Hepatocyte (in vitro differentiated cells): Measurements from ENCODE around the gene FGF1. TPM values are rescaled to one million over a fixed set of nuclear protein-coding genes. Genes with fewer than 3 reads are reported as not detected.

Experiments used
- DNase-seq: peaks from one replicate; pipeline ENCODE4 v3.0.0-alpha.2; 2016; ENCODE audit warnings: low spot score
- H2AFZ ChIP-seq: fragments of 200-600 bp; sonication (generic); 2 replicates; pipeline ENCODE4 v1.6.0; 2016; ENCODE audit warnings: antibody characterized with exemption, mild to moderate bottlenecking
- H3K27ac ChIP-seq: fragments of 200-600 bp; sonication (generic); 2 replicates; pipeline ENCODE4 v1.5.1; 2016; ENCODE audit warnings: mild to moderate bottlenecking
- H3K27me3 ChIP-seq: fragments of 200-600 bp; sonication (generic); 2 replicates; pipeline ENCODE4 v1.6.1; 2016
- H3K36me3 ChIP-seq: fragments of 200-600 bp; sonication (generic); replicated peaks from 2 replicates; pipeline ENCODE4 v1.5.1; 2016; ENCODE audit warnings: low read depth; ENCODE audit not compliant: insufficient read depth
- H3K4me1 ChIP-seq: fragments of 200-600 bp; sonication (generic); 2 replicates; pipeline ENCODE4 v1.5.1; 2016; ENCODE audit warnings: mild to moderate bottlenecking, moderate library complexity; ENCODE audit not compliant: insufficient read depth
- H3K4me2 ChIP-seq: fragments of 200-600 bp; sonication (generic); 2 replicates; pipeline ENCODE4 v1.6.0; 2016
- H3K4me3 ChIP-seq: fragments of 200-600 bp; sonication (generic); 2 replicates; pipeline ENCODE4 v1.5.1; 2016; ENCODE audit warnings: mild to moderate bottlenecking
- H3K79me2 ChIP-seq: fragments of 200-600 bp; sonication (generic); 2 replicates; pipeline ENCODE4 v1.6.0; 2017; ENCODE audit warnings: mild to moderate bottlenecking
- H3K9me2 ChIP-seq: fragments of 200-600 bp; sonication (generic); replicated peaks from 2 replicates; pipeline ENCODE4 v1.6.0; 2017; ENCODE audit warnings: mild to moderate bottlenecking; ENCODE audit not compliant: insufficient read depth
- H3K9me3 ChIP-seq: fragments of 200-600 bp; sonication (generic); 2 replicates; pipeline ENCODE4 v1.5.1; 2016; ENCODE audit warnings: low read depth, mild to moderate bottlenecking
- H4K20me1 ChIP-seq: fragments of 200-600 bp; sonication (generic); 2 replicates; pipeline ENCODE4 v1.6.0; 2016; ENCODE audit warnings: mild to moderate bottlenecking; ENCODE audit not compliant: insufficient read depth, poor library complexity, severe bottlenecking
- CTCF ChIP-seq: fragments of 200-600 bp; sonication (generic); IDR thresholded peaks from 2 replicates; pipeline ENCODE4 v1.5.1; 2016; ENCODE audit warnings: antibody characterized with exemption, mild to moderate bottlenecking; ENCODE audit not compliant: poor library complexity
- EZH2 ChIP-seq: fragments of 200-600 bp; sonication (generic); IDR thresholded peaks from 2 replicates; pipeline ENCODE4 v1.6.1; 2016; ENCODE audit warnings: antibody characterized with exemption, mild to moderate bottlenecking, borderline replicate concordance
- EZH2phosphoT487 ChIP-seq: fragments of 200-600 bp; sonication (generic); IDR thresholded peaks from one replicate; pipeline ENCODE4 v1.6.1; 2018; ENCODE audit warnings: antibody characterized with exemption, mild to moderate bottlenecking, low read depth, moderate library complexity; ENCODE audit not compliant: unreplicated experiment, severe bottlenecking
- WGBS: methylation state at CpG from one replicate; pipeline ENCODE4 v1.1.6; 2016; ENCODE audit warnings: low lambda C conversion rate; ENCODE audit errors: missing lambda C conversion rate; 5-methylcytosine and 5-hydroxymethylcytosine counted together
- polyA plus RNA-seq: library from polyadenylated mRNA; unstranded; fragments of >200 nt; fragmentation: Nextera tagmentation; extraction: Ambion mirVana; gene quantifications from 2 replicates; pipeline ENCODE4 v1.2.1, GENCODE V29; 2016
- total RNA-seq: library from RNA; depleted of rRNA; stranded (reverse); fragments of >200 nt; gene quantifications from 2 replicates; pipeline ENCODE4 v1.2.3, GENCODE V29; 2014

FGF1 gene
- total and polyA plus RNA-seq, 2 experiments from 2014 or later: 0.23 to 0.27 TPM

GRCh38 chr5:142717582-142718215 lies 31.8 kb upstream of the FGF1 start:
- TF ChIP-seq EZH2 (no peak), CTCF (peak; percentile 66)
- Histone ChIP-seq H2AFZ (no peak overlapping the region), H3K4me2 (no peak overlapping the region), H3K27me3 (peaks cover 3% of the 10 kb centered on the region), H3K4me1 (peaks cover 10% of the 10 kb centered on the region), H3K27ac (no peak overlapping the region), H3K4me3 (no peak overlapping the region), H4K20me1 (no peaks in the 10 kb centered on the region), H3K79me2 (no peaks in the 10 kb centered on the region), H3K36me3 (no peaks in the 10 kb centered on the region), H3K9me3 (no peaks in the 10 kb centered on the region), H3K9me2 (no peaks in the 10 kb centered on the region)
- 73% methylated on average over 11 of the region's 11 CpGs for WGBS
- peak; percentile 69 for DNase-seq

DNA sequence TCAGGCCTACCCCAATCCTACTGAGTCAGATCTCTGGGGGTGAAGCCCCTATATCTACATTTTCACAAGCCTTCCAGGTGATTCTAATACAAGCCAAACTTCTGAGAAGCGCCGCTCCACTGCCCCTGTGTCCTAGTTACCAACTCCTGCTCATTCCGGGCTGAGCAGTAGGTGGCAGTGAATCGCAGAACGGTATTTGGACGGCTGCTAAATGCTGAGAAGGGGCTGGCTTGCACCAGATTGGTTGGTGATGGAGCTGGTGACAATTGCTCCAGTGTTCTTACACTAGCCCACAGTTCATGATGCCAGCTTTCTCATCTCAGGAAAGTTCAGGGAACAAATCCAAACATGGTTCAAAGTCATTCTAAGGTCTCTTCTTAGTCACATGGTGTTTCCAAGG lies 31.1 kb upstream of the FGF1 start:
- H3K79me2 ChIP-seq: no peaks in the 10 kb centered on the region
- peak; percentile 76 for DNase-seq
- no peak overlapping the region for H2AFZ ChIP-seq

GRCh38 chr5:142715291-142715690 lies 29.4 kb upstream of the FGF1 start:
- H3K9me2 ChIP-seq: no peaks in the 10 kb centered on the region
- no peaks in the 10 kb centered on the region for H3K36me3 ChIP-seq
- H3K79me2 ChIP-seq: no peaks in the 10 kb centered on the region
- no peaks in the 10 kb centered on the region for H3K9me3 ChIP-seq
- TF ChIP-seq EZH2 (no peak), EZH2phosphoT487 (no peak), CTCF (no peak)
- no peaks in the 10 kb centered on the region for H4K20me1 ChIP-seq
- DNase-seq: no peak
- H3K27me3 ChIP-seq: peaks cover 3% of the 10 kb centered on the region
- H3K4me3 ChIP-seq: no peak overlapping the region
- WGBS: 82% methylated on average over 3 of the region's 3 CpGs
- peaks cover 4% of the 10 kb centered on the region for H3K4me1 ChIP-seq
- H2AFZ ChIP-seq: no peak overlapping the region
- H3K4me2 ChIP-seq: no peak overlapping the region
- H3K27ac ChIP-seq: no peak overlapping the region

More for the DNA sequence above, 31.1 kb upstream of the FGF1 start:
- Histone ChIP-seq H3K9me2 (no peaks in the 10 kb centered on the region), H3K36me3 (no peaks in the 10 kb centered on the region), H4K20me1 (no peaks in the 10 kb centered on the region), H3K9me3 (no peaks in the 10 kb centered on the region), H3K27me3 (peaks cover 3% of the 10 kb centered on the region), H3K4me3 (no peak overlapping the region), H3K4me1 (peaks cover 10% of the 10 kb centered on the region), H3K27ac (no peak overlapping the region), H3K4me2 (no peak overlapping the region)
- TF ChIP-seq CTCF (peak; percentile 53), EZH2 (no peak)
- 20% methylated on average over 6 of the region's 6 CpGs for WGBS

DNA sequence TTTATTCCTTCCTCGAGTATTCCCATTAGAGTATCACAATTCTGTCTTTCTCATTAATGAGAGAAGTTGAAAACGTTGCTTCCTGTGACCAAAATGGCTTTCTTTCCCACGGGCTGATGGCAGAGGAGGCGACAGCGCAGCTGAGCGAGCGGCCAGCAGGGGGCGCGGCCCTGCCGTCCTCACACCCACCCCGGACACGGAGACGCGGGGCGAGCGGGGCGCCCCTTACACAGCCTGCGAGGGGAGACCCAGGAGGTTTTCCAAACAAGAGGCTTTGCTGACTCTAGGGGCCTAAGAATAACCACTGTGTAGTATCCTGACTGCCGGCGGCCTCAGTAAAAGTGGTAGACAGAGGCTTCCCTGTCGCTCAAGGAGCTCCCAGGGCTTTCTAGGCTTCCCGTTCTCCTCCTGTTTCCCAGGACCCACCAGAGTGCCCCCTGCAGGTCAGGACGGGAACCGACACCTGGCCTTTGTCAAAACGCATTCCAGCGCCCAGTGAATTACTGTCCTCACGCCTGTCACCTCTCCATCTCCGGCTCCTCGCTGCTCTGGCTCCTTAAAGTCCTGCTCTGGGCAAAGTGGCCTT lies 27.3 kb upstream of the FGF1 start:
- TF ChIP-seq CTCF (peak; percentile 95), EZH2 (no peak), EZH2phosphoT487 (no peak)
- peak overlapping the region; percentile 60 for H3K27ac ChIP-seq

More for the DNA sequence above, 27.3 kb upstream of the FGF1 start:
- DNase-seq: peak; percentile 92
- Histone ChIP-seq H3K4me2 (peak overlapping the region; percentile 80), H4K20me1 (no peaks in the 10 kb centered on the region), H3K9me3 (no peaks in the 10 kb centered on the region), H3K79me2 (no peaks in the 10 kb centered on the region), H3K36me3 (no peaks in the 10 kb centered on the region), H3K9me2 (no peaks in the 10 kb centered on the region), H3K27me3 (peaks cover 3% of the 10 kb centered on the region), H3K4me1 (no peaks in the 10 kb centered on the region), H3K4me3 (peak overlapping the region; percentile 25), H2AFZ (peak overlapping the region; percentile 94)
- 1% methylated on average over 29 of the region's 29 CpGs for WGBS
